K562 (cell line): Measurements from ENCODE around the gene CDKN2B. TPM values are rescaled to one million over a fixed set of nuclear protein-coding genes. Genes with fewer than 3 reads are reported as not detected.

Experiments
- ATAC-seq: fragments of 200-7000 bp; cut with Tn5 transposase; 3 replicates; pipeline ENCODE4 v1.9.1; 2020; ENCODE audit warnings: moderate library complexity
- BruUV-seq: library from RNA; stranded (reverse); fragments of 400-500 nt; replicated peaks from 2 replicates; lab custom pipeline; 2021; lab: Mats Ljungman, UMichigan
- CTCF ChIA-PET: fragments of 300-600 bp; formaldehyde crosslinking; extraction: SDS; loops from one replicate; lab custom pipeline; 2021; ENCODE audit warnings: low intra/inter-chr PET ratio; lab: Yijun Ruan, JAX
- POLR2A ChIA-PET: fragments of 300-600, 350-650 bp; sonication (Branson Sonifier 250); formaldehyde crosslinking; extraction: SDS; loops from one replicate; lab custom pipeline; 2021; ENCODE audit warnings: antibody characterized with exemption, inconsistent platforms; lab: Yijun Ruan, JAX
- DNase-seq, 4 experiments: peaks; one replicate each; pipeline versions ENCODE4 v3.0.0 to v3.0.0-alpha.2; 2011 to 2018; ENCODE audit warnings: low spot score in 3 of 4, mixed read lengths in 3 of 4; ENCODE audit errors: extremely low read depth in 1 of 4
- FAIRE-seq: peaks from 2 replicates; lab custom pipeline; 2011; peaks lifted over from hg19 to GRCh38; lab: Jason Lieb, UNC
- H2AFZ ChIP-seq: 2 replicates; pipeline ENCODE4 v1.6.0; 2011; ENCODE audit warnings: low read depth, low read length, control low read depth, inconsistent platforms
- H3K27ac ChIP-seq: fragments of 200-600 bp; 3 replicates; pipeline ENCODE4 v1.8.0; 2011; ENCODE audit warnings: low read depth, mild to moderate bottlenecking, control low read depth, inconsistent platforms, low read length, moderate library complexity, mixed read lengths; ENCODE audit errors: extremely low read depth
- H3K27me3 ChIP-seq, 2 experiments: fragments of 300-600 bp in 1 of 2; 2 replicates in 1 of 2; 3 replicates in 1 of 2; pipeline versions ENCODE4 v1.6.0 to v1.8.0; 2011; ENCODE audit warnings: inconsistent platforms in 2 of 2, low read length in 2 of 2, mild to moderate bottlenecking in 1 of 2, mixed read lengths in 1 of 2, moderate library complexity in 1 of 2; ENCODE audit not compliant: control insufficient read depth in 2 of 2, insufficient read depth in 2 of 2
- H3K36me3 ChIP-seq: fragments of 300-600 bp; 3 replicates; pipeline ENCODE4 v1.8.0; 2011; ENCODE audit warnings: mild to moderate bottlenecking, low read length, inconsistent platforms; ENCODE audit not compliant: control insufficient read depth, insufficient read depth
- H3K4me1 ChIP-seq, 2 experiments: fragments of 200-600 bp in 1 of 2; replicated peaks in 1 of 2; 2 replicates in 1 of 2; 3 replicates in 1 of 2; pipeline versions ENCODE4 v1.5.1 to v1.8.0; 2011; ENCODE audit warnings: inconsistent platforms in 2 of 2, low read length in 2 of 2, mild to moderate bottlenecking in 1 of 2, mixed read lengths in 1 of 2, moderate library complexity in 1 of 2; ENCODE audit not compliant: control insufficient read depth in 2 of 2, insufficient read depth in 2 of 2
- H3K4me2 ChIP-seq: 2 replicates; pipeline ENCODE4 v1.6.1; 2011; ENCODE audit warnings: low read length, control low read depth, inconsistent platforms, mixed read lengths; ENCODE audit not compliant: insufficient read depth
- H3K4me3 ChIP-seq: fragments of 200-600 bp; sonication (generic), shearing (Covaris generic); 2 replicates; pipeline ENCODE4 v1.5.1; 2016; ENCODE audit warnings: control low read depth, inconsistent platforms
- H3K79me2 ChIP-seq: fragments of 200-600 bp; 3 replicates; pipeline ENCODE4 v1.8.0; 2011; ENCODE audit warnings: low read length, inconsistent platforms; ENCODE audit not compliant: control insufficient read depth, insufficient read depth
- H3K9ac ChIP-seq, 2 experiments: 2 replicates each; pipeline versions ENCODE4 v1.6.0 to v1.6.1; 2011; ENCODE audit warnings: low read depth in 2 of 2, low read length in 2 of 2, control low read depth in 1 of 2, inconsistent platforms in 1 of 2, mild to moderate bottlenecking in 1 of 2, mixed read lengths in 1 of 2; ENCODE audit not compliant: insufficient read depth in 1 of 2
- H3K9me1 ChIP-seq: one replicate; pipeline ENCODE4 v1.6.0; 2011; ENCODE audit warnings: inconsistent platforms, mild to moderate bottlenecking, low read length, moderate library complexity; ENCODE audit not compliant: control insufficient read depth, insufficient read depth
- H3K9me3 ChIP-seq: replicated peaks from 2 replicates; pipeline ENCODE4 v1.5.1; 2011; ENCODE audit warnings: low read depth, low read length, inconsistent platforms; ENCODE audit not compliant: control insufficient read depth, insufficient read depth
- H4K20me1 ChIP-seq: replicated peaks from 2 replicates; pipeline ENCODE4 v1.6.1; 2011; ENCODE audit warnings: low read length, inconsistent platforms, mixed read lengths; ENCODE audit not compliant: control insufficient read depth, insufficient read depth
- DPF2 ChIP-seq: fragments of 450-650 bp; IDR thresholded peaks from 2 replicates; pipeline ENCODE4 v1.6.1; 2016
- E2F4 ChIP-seq: sonication (generic); formaldehyde crosslinking; IDR thresholded peaks from 2 replicates; pipeline ENCODE4 v1.8.0; 2022; ENCODE audit warnings: mild to moderate bottlenecking, low read depth, missing genetic modification reagents
- MLX ChIP-seq, 2 experiments: fragments of 450-650 bp in 1 of 2; sonication (generic) in 1 of 2; formaldehyde crosslinking; conservative IDR thresholded peaks; 2 replicates each; pipeline versions ENCODE4 v1.4.0 to v1.8.1; 2020 to 2022; ENCODE audit warnings: mild to moderate bottlenecking in 1 of 2, missing genetic modification reagents in 1 of 2
- NUFIP1 ChIP-seq: fragments of 450-650 bp; IDR thresholded peaks from 2 replicates; pipeline ENCODE4 v1.6.1; 2018; ENCODE audit not compliant: partially characterized antibody
- PREB ChIP-seq: sonication (generic); formaldehyde crosslinking; IDR thresholded peaks from 2 replicates; pipeline ENCODE4 v1.8.1; 2023; ENCODE audit warnings: mild to moderate bottlenecking, missing genetic modification reagents
- SAP30 ChIP-seq: fragments of 200-600 bp; sonication (generic); IDR thresholded peaks from 2 replicates; pipeline ENCODE4 v1.6.1; 2012; ENCODE audit warnings: borderline replicate concordance, low read depth, mild to moderate bottlenecking, moderate library complexity, low read length, control low read depth, inconsistent platforms; ENCODE audit not compliant: insufficient read depth, poor library complexity, severe bottlenecking
- SFPQ ChIP-seq: fragments of 200-400 bp; formaldehyde crosslinking; IDR thresholded peaks from 2 replicates; pipeline ENCODE4 v1.6.1; 2017; ENCODE audit warnings: mild to moderate bottlenecking, low read depth, low read length, moderate library complexity
- SNIP1 ChIP-seq: fragments of 450-650 bp; IDR thresholded peaks from 2 replicates; pipeline ENCODE4 v1.7.1; 2017; ENCODE audit warnings: low read depth, mild to moderate bottlenecking
- TRIM28 ChIP-seq: fragments of 450-650 bp; IDR thresholded peaks from 2 replicates; pipeline ENCODE4 v1.6.1; 2017
- ZBED1 ChIP-seq: IDR thresholded peaks from 2 replicates; pipeline ENCODE4 v1.6.1; 2014
- ZKSCAN8 ChIP-seq: fragments of 200-800 bp; sonication (Bioruptor generic); IDR thresholded peaks from 2 replicates; pipeline ENCODE4 v1.6.1; 2016; ENCODE audit warnings: missing genetic modification characterization, missing compliant biosample characterization
- ZNF146 ChIP-seq: IDR thresholded peaks from one replicate; pipeline ENCODE4 v1.6.1; 2018; ENCODE audit warnings: missing compliant biosample characterization; ENCODE audit not compliant: unreplicated experiment
- ZNF197 ChIP-seq: fragments of 200-800 bp; sonication (Bioruptor generic); IDR thresholded peaks from 2 replicates; pipeline ENCODE4 v1.6.1; 2016; ENCODE audit warnings: low read depth, missing genetic modification characterization, missing compliant biosample characterization
- ZNF277 ChIP-seq: fragments of 250-450 bp; sonication (Bioruptor Pico); IDR thresholded peaks from 2 replicates; pipeline ENCODE4 v1.8.0; 2022; ENCODE audit warnings: inconsistent platforms, mild to moderate bottlenecking, moderate library complexity, borderline replicate concordance
- ZNF766 ChIP-seq: fragments of 200-800 bp; sonication (Bioruptor generic); conservative IDR thresholded peaks from 2 replicates; pipeline ENCODE4 v1.6.1; 2016; ENCODE audit warnings: missing genetic modification characterization, missing compliant biosample characterization
- WGBS: fragments of 100-300 bp; shearing (Covaris generic); methylation state at CpG from one replicate; pipeline ENCODE4 v1.1.6; 2016; ENCODE audit warnings: low coverage, mixed read lengths; ENCODE audit not compliant: insufficient coverage; ENCODE audit errors: missing lambda C conversion rate; 5-methylcytosine and 5-hydroxymethylcytosine counted together
- in situ Hi-C: fragments of 300-500 bp; cut with MboI; formaldehyde crosslinking; loops from 4 replicates; pipeline ENCODE4 v1.15.0; 2018; ENCODE audit warnings: inconsistent platforms, mixed read lengths
- intact Hi-C: fragments of 100-400 bp; cut with micrococcal nuclease; formaldehyde crosslinking; loops from 2 replicates; pipeline ENCODE4 v1.14.2; 2022
- polyA plus RNA-seq, 8 experiments: library from polyadenylated mRNA; depleted of rRNA in 4 of 8; stranded (reverse) in 5 of 8; unstranded in 3 of 8; fragments of >200 nt; fragmentation: Nextera tagmentation in 2 of 8; fragmentation: Illumina TruSeq in 1 of 8; extraction: Ambion mirVana in 2 of 8; extraction: Trizol in 1 of 8; gene quantifications; 2 replicates each; pipeline versions ENCODE4 v1.2.1 to v1.2.3, GENCODE V29; 2011 to 2014; ENCODE audit warnings: inconsistent platforms in 1 of 8, missing spikeins in 1 of 8
- total RNA-seq, 7 experiments: library from RNA; depleted of rRNA in 6 of 7; stranded (reverse); fragments of >200 nt in 6 of 7; fragmentation: Illumina TruSeq in 2 of 7; extraction: Trizol in 2 of 7; gene quantifications; 2 replicates each; pipeline versions ENCODE4 v1.2.1 to v1.2.3, GENCODE V29; 2011 to 2021; ENCODE audit warnings: low replicate concordance in 1 of 7

The CDKN2B gene
- total and polyA plus RNA-seq, 9 of the 15 experiments (the other 6 are each of a cell fraction or from before 2014, with no cell fraction given): not detected

GRCh38 chr9:22009506-22009867 lies 382 bp upstream of the CDKN2B start:
- H3K9me1 ChIP-seq: no peaks in the 10 kb centered on the region
- no peaks in the 10 kb centered on the region for H4K20me1 ChIP-seq
- no peak for FAIRE-seq
- H3K9ac ChIP-seq: no peak overlapping the region
- CTCF ChIA-PET: no interaction called here
- ATAC-seq: no peak
- DNase-seq: no peak
- H2AFZ ChIP-seq: no peak overlapping the region
- in situ Hi-C loops: no loop called here
- H3K4me3 ChIP-seq: no peak overlapping the region
- H3K27me3 ChIP-seq: no peaks in the 10 kb centered on the region
- H3K79me2 ChIP-seq: no peaks in the 10 kb centered on the region
- POLR2A ChIA-PET: no interaction called here
- intact Hi-C loops: no loop called here
- no peaks in the 10 kb centered on the region for H3K9me3 ChIP-seq
- H3K27ac ChIP-seq: no peak overlapping the region
- no peaks in the 10 kb centered on the region for H3K36me3 ChIP-seq
- H3K4me2 ChIP-seq: no peak overlapping the region
- H3K4me1 ChIP-seq: no peaks in the 10 kb centered on the region
- no TSS peak for BruUV-seq
- WGBS: no CpG with 5 or more reads among the region's 6 CpGs
- TF ChIP-seq PREB (CRISPR knock-in tag) (no peak), TRIM28 (no peak), SFPQ (no peak), SNIP1 (no peak), SAP30 (no peak), ZNF766 (CRISPR knock-in tag) (no peak), ZKSCAN8 (CRISPR knock-in tag) (no peak), NUFIP1 (no peak), DPF2 (no peak), ZNF197 (CRISPR knock-in tag) (no peak), ZNF277 (CRISPR knock-in tag) (no peak), MLX (CRISPR knock-in tag; conservative IDR thresholded peaks at IDR 0.05) (no peak), E2F4 (CRISPR knock-in tag) (no peak), ZBED1 (no peak), ZNF146 (no peak)
